ENCODE measurements around the gene SFMBT1.
A peak's percentile ranks its signal among the peaks of the same experiment; 100 is the strongest.

SFMBT1 gene

GRCh38 chr3:53073553-53074365, 27.9 kb upstream of the SFMBT1 start:
- no peak for TF ChIP-seq SIN3A (IDR thresholded peaks at IDR 0.05; ENCODE audit: borderline replicate concordance, insufficient read depth, low read length)

DNA sequence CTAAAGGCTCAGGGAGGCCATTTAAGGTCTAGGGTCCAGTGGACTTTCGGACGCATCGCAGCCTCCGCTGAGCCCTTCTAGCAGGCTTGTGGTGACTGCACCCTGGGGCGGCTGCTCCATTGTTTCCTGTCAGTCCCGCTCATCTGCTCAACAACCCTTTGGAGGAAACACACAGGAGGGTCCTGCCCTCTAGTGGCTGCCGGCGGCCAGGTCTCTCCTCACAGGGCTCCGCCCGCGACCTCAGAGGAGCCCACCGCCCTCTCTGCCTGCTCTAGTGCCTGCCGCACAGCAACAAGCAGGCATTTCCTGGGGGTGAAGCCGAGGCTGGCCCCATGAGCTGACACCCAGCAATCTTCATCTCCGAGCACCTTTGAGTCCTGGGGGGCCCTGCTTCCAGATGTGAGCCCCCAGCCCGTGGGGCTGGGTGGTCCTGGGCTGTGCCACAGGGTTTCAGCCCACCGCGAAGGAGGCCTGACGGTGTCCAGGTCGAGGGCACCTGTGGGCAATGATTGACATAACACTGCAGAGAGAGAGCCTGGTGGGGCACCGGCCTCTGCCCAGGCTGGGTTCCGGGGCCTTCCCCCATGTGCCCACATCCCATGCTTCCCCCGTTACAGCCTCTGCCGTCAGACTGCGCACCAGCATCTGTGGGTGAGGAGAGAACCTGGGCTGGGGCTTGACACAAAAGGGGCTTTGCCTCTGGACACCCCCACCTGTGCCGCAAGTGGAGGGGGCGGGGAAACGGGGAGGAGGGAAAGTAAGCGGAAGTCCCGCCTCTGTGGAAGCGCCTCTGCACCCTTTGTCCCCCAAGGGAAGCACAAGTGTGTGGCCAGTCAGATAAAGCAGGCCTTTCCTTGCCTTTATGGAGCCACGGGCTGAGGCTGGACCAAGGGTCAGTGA, 27.0 kb upstream of the SFMBT1 start:
- TF ChIP-seq, protein P1, sequence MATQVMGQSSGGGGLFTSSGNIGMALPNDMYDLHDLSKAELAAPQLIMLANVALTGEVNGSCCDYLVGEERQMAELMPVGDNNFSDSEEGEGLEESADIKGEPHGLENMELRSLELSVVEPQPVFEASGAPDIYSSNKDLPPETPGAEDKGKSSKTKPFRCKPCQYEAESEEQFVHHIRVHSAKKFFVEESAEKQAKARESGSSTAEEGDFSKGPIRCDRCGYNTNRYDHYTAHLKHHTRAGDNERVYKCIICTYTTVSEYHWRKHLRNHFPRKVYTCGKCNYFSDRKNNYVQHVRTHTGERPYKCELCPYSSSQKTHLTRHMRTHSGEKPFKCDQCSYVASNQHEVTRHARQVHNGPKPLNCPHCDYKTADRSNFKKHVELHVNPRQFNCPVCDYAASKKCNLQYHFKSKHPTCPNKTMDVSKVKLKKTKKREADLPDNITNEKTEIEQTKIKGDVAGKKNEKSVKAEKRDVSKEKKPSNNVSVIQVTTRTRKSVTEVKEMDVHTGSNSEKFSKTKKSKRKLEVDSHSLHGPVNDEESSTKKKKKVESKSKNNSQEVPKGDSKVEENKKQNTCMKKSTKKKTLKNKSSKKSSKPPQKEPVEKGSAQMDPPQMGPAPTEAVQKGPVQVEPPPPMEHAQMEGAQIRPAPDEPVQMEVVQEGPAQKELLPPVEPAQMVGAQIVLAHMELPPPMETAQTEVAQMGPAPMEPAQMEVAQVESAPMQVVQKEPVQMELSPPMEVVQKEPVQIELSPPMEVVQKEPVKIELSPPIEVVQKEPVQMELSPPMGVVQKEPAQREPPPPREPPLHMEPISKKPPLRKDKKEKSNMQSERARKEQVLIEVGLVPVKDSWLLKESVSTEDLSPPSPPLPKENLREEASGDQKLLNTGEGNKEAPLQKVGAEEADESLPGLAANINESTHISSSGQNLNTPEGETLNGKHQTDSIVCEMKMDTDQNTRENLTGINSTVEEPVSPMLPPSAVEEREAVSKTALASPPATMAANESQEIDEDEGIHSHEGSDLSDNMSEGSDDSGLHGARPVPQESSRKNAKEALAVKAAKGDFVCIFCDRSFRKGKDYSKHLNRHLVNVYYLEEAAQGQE (IDR thresholded peaks at IDR 0.05; ENCODE audit: insufficient read depth in 1 of 2, low read depth in 2 of 2, low read length in 2 of 2), result no peak
- TF ChIP-seq FOXP2 (optimal IDR thresholded peaks at IDR 0.05; ENCODE audit: borderline replicate concordance, extremely low read depth, extremely low read length, insufficient read depth), result peak; percentile 59

- TF ChIP-seq POLR2AphosphoS5 (IDR thresholded peaks at IDR 0.05; ENCODE audit: low read depth, low read length) (no peak), SIN3A (IDR thresholded peaks at IDR 0.05; ENCODE audit: borderline replicate concordance, insufficient read depth, low read length) (no peak), TAF1 (IDR thresholded peaks at IDR 0.05; ENCODE audit: borderline replicate concordance, insufficient read depth, low read length) (no peak)
- TF ChIP-seq, protein P1 (IDR thresholded peaks at IDR 0.05; ENCODE audit: insufficient read depth in 1 of 2, low read depth in 2 of 2, low read length in 2 of 2), result no peak
Measured at GRCh38 chr3:53071882-53072431, 26.1 kb upstream of the SFMBT1 start.

DNA sequence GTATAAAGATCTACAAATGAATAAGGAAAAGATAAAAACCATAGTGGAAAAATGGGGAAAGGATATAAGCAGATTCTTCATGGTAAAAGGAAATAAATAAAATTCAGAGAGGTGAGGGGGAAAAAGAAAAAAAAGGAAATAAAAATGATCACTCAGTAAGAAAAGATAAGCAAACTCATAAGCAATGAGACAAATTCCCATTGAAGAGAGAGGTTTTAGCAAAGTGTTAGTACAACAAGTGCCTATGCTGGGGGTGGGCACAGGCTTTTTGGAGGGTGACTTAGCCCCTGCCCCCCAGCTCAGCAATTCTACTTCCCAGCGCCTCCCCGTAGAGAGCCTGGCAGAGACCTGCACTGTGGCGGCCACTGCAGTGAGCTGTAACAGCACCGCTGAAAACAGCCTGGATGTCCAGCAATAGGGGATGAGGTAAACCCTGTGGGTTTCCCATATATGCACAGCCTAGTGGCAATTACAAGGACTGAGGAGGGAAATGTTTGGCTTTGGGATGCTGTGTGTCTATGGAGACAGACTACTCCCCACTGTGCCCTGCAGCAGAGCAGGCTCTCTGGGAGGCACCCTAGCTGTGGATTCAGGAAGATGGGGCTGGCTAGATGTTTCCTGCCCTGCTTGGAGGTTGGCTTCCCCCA, 23.7 kb upstream of the SFMBT1 start:
- TF ChIP-seq, protein P1 (IDR thresholded peaks at IDR 0.05; ENCODE audit: insufficient read depth in 1 of 2, low read depth in 2 of 2, low read length in 2 of 2), result no peak
- TF ChIP-seq POLR2AphosphoS5 (IDR thresholded peaks at IDR 0.05; ENCODE audit: low read depth, low read length) (no peak), FOXP2 (optimal IDR thresholded peaks at IDR 0.05; ENCODE audit: borderline replicate concordance, extremely low read depth, extremely low read length, insufficient read depth) (no peak)

DNA sequence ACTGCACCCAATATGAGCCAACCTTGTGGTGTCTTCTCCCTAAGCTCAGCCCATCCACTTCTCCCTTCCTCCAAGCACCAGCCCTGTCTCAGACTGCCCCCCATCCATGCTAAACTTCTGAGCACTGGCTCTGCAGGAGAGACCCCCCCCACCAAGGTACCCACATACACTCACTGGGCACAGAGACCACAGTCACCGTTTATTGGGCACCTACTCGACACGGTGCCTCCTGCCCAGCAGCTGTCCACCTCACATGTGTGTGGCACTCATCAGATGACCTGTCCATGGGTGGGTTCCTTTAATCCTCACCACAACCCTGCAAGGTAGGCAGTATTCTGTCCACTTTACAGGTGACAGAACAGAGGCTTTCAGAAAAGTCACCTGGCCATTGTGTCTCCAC, 22.3 kb upstream of the SFMBT1 start:
- no peak for TF ChIP-seq FOXP2 (optimal IDR thresholded peaks at IDR 0.05; ENCODE audit: borderline replicate concordance, extremely low read depth, extremely low read length, insufficient read depth)
- TF ChIP-seq, protein P1 (IDR thresholded peaks at IDR 0.05; ENCODE audit: insufficient read depth in 1 of 2, low read depth in 2 of 2, low read length in 2 of 2), result no peak
- TF ChIP-seq SIN3A (IDR thresholded peaks at IDR 0.05; ENCODE audit: borderline replicate concordance, insufficient read depth, low read length), result no peak
- no peak for TF ChIP-seq POLR2AphosphoS5 (IDR thresholded peaks at IDR 0.05; ENCODE audit: low read depth, low read length)
- no peak for TF ChIP-seq TAF1 (IDR thresholded peaks at IDR 0.05; ENCODE audit: borderline replicate concordance, insufficient read depth, low read length)

Measured in PFSK-1 (cell line).